ENCODE measurements around the gene FCGBP.

Gene FCGBP

DNA sequence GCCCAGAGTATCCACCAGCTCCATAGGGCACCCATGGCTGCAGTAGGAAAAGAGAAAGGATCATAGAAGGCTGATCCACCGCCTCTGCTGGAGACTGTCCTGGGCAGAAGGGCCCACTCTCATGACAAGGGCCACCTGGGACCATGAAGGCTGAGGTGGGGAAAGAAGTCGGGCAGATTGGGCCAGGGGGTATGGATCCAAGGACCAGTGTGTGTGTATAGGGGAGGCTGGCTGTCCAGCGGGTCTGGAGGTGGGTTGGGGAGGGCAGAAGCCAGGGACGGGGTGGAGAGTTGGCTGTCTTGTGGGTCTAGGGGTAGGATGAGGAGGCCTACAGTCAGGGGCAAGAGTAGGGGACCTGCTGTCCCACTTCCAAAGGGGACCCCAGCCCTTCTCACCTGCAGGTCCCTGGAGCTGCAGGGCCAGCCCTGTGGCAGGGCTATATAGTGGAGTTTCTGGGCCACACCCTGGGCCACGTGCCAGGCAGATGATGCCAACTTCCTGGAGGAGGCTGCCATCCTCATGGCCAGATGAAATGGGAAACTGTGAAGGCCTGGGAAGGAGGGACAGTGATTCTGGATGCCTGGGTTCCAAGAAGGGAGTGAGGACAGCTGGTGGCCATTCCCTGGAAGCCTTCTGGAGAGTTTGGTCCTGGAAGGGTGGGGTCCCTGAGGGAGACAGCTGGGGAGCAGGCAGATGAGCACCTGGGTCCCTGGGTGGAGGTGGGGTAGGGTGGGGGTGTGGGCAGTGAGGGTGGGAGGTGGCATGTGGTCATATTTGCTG lies at the start of gene FCGBP:
FCGBP (minus strand) TSS at position 51 of the 780 bp plus-strand sequence.
- H3K27ac ChIP-seq: no peak within 1 kb of the TSS
- no peak for TF ChIP-seq ZFX (IDR thresholded peaks at IDR 0.05; ENCODE audit: borderline replicate concordance)

DNA sequence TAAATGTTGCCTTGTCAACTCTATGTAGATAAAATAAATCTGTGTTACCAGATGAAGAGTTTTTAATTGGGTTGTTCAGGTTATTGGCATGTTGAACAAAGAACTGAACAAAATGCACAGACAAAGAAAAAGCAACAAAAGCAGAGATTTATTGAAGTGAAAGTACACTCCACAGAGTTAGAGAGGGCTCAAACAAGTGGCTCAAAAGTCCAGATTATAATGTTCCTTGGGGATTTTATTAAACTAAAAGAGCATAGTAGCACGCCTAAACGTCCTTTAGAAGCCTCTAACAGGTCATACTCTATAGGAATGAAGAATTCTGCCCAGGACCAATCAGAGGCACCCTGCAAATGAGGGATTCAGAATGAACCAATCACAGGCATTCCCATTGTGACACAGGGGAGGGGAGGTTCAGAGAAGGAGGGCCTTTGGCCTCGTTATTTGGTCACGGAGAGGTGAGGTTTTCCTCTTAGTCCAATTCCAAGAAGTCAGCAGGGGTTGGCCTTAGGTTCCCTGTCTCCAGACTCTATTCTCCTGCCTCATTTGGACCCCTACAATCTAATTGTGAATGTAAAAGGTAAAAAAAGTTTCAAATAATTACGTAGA lies 49.4 kb upstream of the FCGBP start:
- TF ChIP-seq, protein P1, sequence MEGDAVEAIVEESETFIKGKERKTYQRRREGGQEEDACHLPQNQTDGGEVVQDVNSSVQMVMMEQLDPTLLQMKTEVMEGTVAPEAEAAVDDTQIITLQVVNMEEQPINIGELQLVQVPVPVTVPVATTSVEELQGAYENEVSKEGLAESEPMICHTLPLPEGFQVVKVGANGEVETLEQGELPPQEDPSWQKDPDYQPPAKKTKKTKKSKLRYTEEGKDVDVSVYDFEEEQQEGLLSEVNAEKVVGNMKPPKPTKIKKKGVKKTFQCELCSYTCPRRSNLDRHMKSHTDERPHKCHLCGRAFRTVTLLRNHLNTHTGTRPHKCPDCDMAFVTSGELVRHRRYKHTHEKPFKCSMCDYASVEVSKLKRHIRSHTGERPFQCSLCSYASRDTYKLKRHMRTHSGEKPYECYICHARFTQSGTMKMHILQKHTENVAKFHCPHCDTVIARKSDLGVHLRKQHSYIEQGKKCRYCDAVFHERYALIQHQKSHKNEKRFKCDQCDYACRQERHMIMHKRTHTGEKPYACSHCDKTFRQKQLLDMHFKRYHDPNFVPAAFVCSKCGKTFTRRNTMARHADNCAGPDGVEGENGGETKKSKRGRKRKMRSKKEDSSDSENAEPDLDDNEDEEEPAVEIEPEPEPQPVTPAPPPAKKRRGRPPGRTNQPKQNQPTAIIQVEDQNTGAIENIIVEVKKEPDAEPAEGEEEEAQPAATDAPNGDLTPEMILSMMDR (IDR thresholded peaks at IDR 0.05): no peak
- no peak for TF ChIP-seq ZFX (IDR thresholded peaks at IDR 0.05; ENCODE audit: borderline replicate concordance)

GRCh38 chr19:39982883-39983282 lies 48.4 kb upstream of the FCGBP start:
- TF ChIP-seq ZFX (IDR thresholded peaks at IDR 0.05; ENCODE audit: borderline replicate concordance): no peak

More for the DNA sequence above, 49.4 kb upstream of the FCGBP start:
- no peak overlapping the region for H3K27ac ChIP-seq

DNA sequence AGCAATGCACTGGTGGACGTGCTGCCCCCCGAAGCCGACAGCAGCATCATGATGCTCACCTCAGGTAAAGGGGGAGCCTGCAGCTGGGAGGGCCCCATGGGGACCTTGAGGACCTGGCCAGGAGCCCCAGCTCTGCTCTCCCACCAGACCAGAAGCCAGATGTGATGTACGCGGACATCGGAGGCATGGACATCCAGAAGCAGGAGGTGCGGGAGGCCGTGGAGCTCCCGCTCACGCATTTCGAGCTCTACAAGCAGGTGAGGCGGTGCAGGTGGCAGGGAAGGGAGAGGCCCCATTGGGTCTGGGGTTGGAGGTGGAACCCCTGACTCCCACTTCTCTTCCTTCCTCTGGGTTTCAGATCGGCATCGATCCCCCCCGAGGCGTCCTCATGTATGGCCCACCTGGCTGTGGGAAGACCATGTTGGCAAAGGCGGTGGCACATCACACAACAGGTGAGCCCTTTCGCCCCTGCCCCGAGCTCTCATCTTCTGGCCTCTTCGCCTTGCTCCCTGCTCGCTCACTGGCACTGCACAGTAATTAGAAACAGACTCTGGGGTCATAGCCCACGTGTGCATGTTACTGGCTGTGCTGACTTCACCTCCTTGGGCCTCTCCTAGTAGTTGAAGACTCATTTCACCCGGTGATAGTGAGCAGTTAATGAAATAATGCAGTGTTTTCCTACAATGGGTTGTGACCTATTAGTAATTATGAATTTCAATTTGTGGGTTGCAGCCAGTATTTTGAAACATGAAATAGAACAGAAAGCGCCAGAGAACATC lies 40.1 kb upstream of the FCGBP start:
- TF ChIP-seq, protein P1 (IDR thresholded peaks at IDR 0.05): no peak
- no peak for TF ChIP-seq ZFX (IDR thresholded peaks at IDR 0.05; ENCODE audit: borderline replicate concordance)
- no peak overlapping the region for H3K27ac ChIP-seq

More at GRCh38 chr19:39982883-39983282, 48.4 kb upstream of the FCGBP start:
- no peak overlapping the region for H3K27ac ChIP-seq

GRCh38 chr19:39971380-39972035 lies 37.1 kb upstream of the FCGBP start:
- no peak for TF ChIP-seq ZFX (IDR thresholded peaks at IDR 0.05; ENCODE audit: borderline replicate concordance)
- TF ChIP-seq, protein P1 (IDR thresholded peaks at IDR 0.05): no peak
- H3K27ac ChIP-seq: peak overlapping the region; percentile 76

DNA sequence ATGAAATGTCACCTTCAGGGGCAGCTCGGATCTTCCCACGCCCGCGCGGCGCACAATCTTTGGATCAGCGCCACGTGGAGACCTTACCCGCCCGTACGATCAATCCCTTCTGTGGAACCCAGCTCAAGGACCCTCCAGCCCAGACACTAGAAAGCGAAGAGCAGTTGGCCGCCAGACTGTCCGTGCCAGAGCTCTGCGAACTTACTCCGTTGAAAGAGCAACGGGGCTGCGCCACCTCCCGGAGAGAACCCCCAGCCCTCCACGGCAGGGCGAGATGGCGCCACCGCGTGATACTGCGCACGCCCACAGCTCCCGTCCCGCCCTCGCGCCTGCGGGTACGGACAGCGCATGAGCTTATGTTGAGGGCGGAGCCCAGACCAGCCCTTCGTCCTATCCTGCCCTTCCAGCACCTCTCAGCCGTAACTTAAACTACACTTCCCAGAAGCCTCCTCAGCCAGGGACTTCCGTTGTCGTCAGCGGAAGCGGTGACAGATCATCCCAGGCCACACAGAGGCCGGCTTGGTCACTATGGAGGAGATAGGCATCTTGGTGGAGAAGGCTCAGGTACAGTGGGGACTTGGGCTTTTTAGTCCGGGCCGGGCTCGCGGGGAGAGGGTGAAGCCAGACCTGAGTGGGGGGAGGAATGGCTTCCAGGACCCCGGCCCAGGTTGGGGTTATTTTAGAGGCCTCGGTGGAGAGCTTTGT lies 36.4 kb upstream of the FCGBP start, which contains the start of gene PSMC4:
PSMC4 (plus strand) TSS at position 491 of the 705 bp plus-strand sequence; CDS start at position 529, 38 bp downstream.
- TF ChIP-seq ZFX (IDR thresholded peaks at IDR 0.05; ENCODE audit: borderline replicate concordance): no peak
- TF ChIP-seq, protein P1 (IDR thresholded peaks at IDR 0.05): peak; percentile 82
- H3K27ac ChIP-seq: peak within 1 kb of the TSS; percentile 76

DNA sequence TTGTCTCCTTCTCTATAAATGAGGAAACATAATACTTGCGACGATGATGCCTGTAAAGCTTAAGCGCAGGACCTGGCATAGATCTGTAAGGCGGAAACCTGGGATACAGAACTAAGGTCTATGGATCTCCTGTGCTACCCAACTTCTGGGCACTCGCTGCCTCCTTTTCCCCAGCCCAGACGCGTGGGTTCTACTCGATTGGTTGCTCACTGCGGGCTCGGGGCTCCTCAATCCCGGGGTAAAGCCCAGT lies 35.9 kb upstream of the FCGBP start:
- peak overlapping the region; percentile 76 for H3K27ac ChIP-seq
- TF ChIP-seq, protein P1 (IDR thresholded peaks at IDR 0.05): no peak
- no peak for TF ChIP-seq ZFX (IDR thresholded peaks at IDR 0.05; ENCODE audit: borderline replicate concordance)

All from 22Rv1 (cell line).